ENCODE data around the gene RASGRF2. TPM values are rescaled to one million over a fixed set of nuclear protein-coding genes. Genes with fewer than 3 reads are reported as not detected.

RASGRF2 gene
- total RNA-seq, 2 experiments from 2014 or later = 14.1 to 15.5 TPM

DNA sequence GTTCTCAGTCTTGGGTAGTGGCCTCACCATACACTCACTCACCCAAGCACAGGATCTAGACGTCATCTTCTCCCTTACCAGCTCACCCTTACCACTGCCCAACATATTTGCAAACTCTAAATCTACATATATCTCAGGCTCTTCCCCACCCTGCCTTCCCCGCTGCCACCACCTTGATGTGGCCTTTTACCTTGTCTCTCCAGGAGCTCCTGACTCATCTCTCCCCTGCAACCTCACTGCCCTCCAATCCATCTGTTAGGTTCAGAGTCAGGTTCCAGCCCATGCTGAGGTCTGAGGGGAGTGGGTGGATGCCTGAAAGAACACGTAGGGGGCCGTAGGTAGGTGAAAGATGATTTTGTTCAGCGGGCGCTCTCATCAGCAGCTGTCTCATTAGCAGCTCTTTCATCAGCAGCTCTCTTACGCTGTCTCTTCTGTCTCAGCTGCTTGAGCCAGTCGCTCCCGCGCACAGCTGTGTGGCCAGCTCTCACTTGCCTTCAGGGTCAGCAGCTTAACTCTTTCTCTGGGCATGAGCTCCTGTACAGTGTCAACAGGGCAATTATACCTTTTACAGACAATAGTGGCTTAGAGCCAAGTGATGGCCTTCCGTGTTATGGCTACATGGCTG is 249.8 kb downstream of the RASGRF2 start:
- CTCF ChIA-PET = no interaction called here
- POLR2A ChIA-PET = no interaction called here

DNA sequence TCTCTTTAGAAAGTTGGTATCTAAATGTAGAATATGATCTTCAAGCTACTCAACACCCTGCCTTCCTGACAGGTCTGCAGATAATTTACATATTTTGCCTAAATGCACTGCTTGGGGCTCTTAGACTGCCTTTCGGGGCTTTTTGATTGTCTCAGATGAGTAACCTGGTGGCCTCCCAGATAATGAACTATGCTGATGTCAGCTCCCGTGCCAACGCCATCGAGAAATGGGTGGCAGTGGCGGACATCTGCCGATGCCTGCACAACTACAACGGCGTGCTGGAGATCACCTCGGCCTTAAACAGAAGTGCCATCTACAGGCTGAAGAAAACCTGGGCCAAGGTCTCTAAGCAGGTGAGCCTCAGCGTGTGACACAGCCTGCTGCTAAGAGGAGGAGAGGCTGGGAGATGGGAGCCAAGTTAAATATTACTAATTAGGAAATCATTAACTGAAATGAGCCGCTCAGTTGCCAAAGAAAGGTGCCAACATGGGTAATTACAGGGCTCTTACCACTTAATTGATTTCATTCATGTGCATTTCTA is 252.1 kb downstream of the RASGRF2 start:
- CTCF ChIA-PET = no interaction called here

DNA sequence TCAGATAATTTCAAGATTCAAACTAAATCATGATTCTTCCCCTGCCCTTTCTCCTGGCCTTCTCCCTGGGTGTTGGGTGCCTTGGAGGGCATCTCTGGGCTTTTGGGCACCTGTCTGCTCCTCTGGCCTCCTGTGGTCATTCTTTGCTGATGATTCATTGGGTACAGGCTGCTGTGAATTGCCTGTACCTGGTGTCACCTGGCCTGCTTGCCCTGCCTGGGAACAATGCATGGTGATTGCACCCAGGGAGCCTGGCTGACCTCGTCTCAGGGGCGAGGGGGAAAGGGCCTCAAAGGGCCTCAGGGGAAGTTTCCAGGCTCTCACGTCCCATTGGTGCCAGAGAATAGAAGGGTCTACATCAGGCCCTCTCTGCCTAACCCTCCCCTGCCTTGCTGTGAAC is 252.9 kb downstream of the RASGRF2 start:
- ChIA-PET POLR2A (no interaction called here), CTCF (no interaction called here)

More for the DNA sequence above, 252.1 kb downstream of the RASGRF2 start:
- POLR2A ChIA-PET = no interaction called here

DNA sequence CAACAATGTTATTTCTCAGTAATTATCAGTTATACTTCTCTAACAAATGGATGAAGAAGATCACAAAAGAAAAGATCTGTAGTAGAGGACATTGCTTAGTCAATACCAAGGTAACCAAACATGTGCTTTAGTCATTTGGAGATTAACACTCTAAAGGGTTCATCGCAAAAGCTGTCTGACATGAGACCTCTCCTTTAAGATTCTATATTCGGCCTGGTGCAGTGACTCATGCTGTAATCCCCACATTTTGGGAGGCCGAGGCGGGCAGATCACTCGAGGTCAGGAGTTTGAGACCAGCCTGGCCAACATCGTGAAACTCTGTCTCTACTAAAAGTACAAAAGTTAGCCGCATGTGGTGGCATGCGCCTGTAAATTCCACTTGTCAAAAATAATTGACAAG is 254.7 kb downstream of the RASGRF2 start:
- ChIA-PET POLR2A (no interaction called here), CTCF (no interaction called here)

DNA sequence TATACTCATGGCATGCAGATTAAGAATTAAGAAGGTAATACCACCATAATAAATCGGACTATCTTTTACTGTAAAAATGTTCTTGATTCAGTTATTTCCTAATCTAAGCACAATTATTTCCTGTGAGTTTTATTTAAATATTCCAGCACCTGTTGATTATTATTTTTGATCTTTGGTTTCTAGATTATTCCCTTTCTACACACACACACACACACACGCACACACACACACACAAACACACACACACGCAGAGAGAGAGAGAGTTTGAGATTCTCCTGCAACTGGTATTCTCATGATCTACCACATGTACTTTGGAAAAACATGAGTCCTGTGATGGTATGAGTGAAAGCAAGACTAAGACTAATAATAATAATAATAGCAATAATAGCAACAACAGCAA is 256.0 kb downstream of the RASGRF2 start:
- ChIA-PET CTCF (no interaction called here), POLR2A (interaction anchor here (0.5 to 0.6 kb wide), 2 partner anchors 86 to 107 kb away, joined by 4 to 5 read pairs; no protein-coding TSS in a partner anchor)

DNA sequence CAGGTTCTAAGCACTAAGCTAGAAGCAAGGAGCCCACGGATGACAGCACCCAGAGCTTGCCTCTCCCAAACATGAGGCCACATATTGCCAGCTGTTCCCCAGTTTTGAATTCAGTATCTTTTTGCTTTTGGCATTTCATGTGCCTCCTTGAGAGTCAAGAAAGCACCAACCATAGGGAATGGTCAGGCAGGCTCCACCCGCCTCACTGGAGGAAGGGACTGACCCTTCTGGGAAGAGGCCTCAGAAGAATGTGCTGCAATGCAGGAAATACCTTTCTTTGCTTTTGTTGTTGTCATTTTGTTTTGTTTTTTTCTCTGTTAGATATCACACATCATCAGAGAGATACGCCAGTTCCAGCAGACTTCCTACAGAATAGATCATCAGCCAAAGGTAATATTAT is 259.2 kb downstream of the RASGRF2 start:
- CTCF ChIA-PET = no interaction called here
- POLR2A ChIA-PET = no interaction called here

DNA sequence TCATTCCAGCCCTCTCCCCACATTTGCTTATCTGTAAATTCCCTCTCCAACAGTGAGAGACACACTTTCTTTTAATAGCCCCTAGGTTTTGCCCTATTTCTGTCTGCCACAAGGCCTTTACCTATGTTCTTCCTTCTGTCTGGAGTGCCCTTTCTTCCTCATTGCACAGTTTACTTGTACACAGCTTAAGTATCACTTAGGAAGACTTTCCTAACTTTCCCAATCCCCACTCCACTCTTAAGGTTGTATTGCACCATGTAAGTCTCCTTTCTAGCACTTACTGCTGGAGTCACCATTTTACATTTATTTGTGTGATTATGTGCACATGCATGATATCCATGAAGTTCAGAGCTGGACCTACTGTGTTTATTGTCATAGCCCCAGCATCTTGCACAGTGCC is 262.1 kb downstream of the RASGRF2 start:
- ChIA-PET POLR2A (no interaction called here), CTCF (interaction anchor here (1.0 kb wide), 1 partner anchor 77 kb away, joined by 3 read pairs; no protein-coding TSS in a partner anchor)

DNA sequence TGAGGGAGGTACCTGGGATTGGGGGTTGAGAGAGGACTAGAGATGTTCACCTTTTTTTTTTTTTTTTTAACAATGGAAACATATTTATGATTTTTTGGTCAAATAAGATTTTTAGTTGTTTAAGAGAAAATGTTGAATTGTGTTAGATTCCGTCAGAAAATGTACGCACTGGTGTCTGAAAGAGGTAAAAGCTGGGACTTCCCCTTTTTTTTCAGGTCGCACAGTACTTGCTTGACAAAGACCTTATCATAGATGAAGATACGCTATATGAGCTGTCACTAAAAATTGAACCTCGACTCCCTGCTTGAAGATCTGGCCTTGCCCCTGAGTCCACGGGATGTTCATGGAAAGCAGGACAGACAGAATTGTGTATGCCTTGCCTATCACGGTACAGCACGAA is 265.3 kb downstream of the RASGRF2 start:
- CTCF ChIA-PET = interaction anchor here (0.7 kb wide), 1 partner anchor 70 kb away, joined by 3 read pairs; no protein-coding TSS in a partner anchor
- POLR2A ChIA-PET = interaction anchor here (0.7 kb wide), 1 partner anchor 10 kb away, joined by 4 read pairs; no protein-coding TSS in a partner anchor

DNA sequence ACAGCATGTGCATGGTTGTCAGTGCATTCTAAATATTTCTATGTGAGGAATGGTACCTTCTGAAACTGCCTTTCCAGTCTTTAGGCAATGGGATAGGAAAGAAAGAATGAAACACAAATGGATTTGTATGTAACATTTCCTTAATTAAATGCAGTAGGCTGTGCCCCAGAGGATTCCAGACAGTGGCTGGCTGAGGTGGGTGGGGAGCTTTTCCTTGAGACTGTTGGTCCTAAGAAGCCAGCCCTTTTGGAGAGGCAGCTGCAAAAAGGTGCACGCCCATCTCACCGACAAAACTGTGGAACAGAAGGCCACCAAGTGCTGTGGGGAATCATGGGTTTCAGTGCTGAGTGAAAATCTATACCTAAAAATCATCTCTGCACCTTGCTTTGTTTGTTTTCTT is 266.1 kb downstream of the RASGRF2 start:
- CTCF ChIA-PET = no interaction called here

DNA sequence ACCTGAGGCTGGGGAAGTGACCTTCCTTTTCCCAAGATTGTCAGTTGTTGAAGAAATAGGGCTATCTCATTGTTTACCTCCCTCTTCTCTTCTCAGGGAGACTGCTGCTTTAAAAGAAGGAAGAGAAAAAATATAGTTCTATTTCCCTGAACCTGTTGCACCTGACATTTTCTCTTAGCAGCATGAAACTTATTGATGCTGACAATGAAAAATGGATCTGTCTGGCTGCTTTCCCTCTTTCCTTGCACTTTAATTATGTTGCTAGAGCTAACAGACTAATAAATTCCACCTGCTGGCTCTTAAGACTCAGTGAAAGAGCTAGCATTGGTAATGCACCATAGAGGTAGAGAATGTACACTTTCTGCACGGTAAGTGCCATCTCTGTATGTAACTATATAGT is 266.8 kb downstream of the RASGRF2 start:
- CTCF ChIA-PET = no interaction called here
- POLR2A ChIA-PET = no interaction called here

More for the DNA sequence above, 266.1 kb downstream of the RASGRF2 start:
- POLR2A ChIA-PET = no interaction called here

DNA sequence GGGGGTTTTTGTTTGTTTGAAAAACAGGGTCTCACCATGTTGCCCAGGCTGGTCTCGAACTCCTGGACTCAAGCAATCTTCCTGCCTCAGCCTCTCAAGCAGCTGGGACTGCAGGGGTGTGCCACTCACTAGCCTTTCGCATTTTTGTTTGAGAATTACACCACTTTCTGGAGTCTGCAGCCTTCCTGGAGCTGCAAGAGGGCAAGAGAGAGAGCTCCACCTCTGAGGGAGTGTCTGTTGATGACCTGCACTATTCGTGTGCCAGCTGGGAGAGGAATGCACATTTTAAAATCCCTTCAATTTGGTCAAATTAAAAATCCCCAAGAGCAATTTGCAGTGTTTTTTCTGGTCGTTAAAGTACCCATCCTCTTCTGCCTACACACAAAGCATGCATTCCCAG is 267.9 kb downstream of the RASGRF2 start:
- POLR2A ChIA-PET = no interaction called here
- CTCF ChIA-PET = no interaction called here

DNA sequence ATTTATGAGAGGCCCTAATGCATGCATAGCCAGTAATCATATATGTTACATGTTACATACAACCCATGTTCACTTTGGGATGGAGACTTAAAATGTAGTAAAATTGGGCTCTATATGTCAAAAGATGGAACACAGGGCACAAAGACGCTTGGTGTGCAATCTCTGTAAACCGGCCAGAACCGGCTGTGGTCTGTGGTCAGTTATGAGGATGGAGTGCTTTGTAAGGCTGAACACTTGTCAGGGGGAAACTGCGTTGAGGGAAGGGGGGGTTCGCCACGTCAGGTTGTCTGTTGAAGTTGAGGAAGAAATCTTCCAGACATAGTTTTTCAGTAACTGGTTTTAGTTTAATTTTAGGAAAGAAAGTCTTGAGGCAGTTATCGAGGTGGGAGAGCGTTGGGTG is 270.3 kb downstream of the RASGRF2 start:
- ChIA-PET POLR2A (no interaction called here), CTCF (no interaction called here)

DNA sequence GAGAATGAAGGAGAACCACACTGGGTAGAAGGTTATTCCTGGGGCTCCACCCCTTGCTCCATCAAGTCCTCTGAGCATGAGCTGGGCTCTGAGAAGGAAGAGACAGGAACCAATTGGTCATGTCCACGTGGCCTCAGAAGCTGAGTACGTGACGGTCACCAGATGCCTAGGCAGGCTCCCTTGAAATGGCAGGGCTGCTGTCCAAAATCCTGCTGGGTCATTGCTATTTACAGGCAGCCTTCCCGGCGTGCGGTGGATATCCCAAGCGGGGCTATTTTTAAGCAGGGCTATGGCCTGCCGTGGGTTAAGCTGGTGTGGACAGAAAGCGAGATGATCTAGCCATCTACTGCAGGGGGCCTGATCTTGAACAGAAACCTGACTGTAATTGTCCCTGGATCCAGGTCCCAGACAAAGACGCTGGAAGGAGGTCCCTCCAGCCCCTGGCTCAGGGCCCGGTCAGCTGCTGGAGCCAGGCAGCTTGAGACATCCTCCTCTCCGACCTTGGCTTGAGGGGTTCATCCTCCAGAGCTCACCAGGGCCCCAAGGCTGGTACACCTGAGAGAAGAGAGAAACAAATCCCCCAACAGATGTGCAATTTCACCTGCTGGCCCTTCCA is 272.4 kb downstream of the RASGRF2 start:
- CTCF ChIA-PET = no interaction called here
- POLR2A ChIA-PET = no interaction called here

DNA sequence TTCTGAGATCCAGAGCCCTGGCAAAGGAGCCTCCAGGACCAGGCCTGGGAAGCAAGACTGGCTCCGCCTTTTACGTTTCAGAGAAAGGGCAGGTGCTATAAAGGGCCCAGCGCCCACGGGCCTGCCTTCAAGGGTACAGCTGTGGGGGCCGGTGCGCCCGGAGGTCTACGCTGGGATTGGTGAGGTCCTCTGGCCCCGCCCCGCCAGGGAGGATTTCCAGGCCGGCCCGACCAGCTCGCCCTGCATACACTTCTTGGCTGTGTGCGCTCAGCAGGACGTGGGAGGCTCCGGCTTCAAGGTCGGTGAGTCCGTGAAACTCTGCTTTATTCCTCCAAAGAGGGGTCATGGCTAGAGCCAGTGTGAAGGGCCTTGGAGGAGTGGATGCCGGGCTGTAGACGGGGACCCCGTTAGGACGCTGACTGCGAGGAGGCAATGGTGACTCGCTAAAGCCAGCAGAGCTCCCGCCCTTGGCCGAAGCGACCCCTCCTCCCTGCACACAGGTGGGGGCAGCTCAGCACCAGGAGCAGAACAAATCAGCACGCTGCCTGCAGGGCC is 273.0 kb downstream of the RASGRF2 start, which contains the start of gene CKMT2:
Gene CKMT2, plus strand, starts transcription at position 243 of the 555 bp plus-strand sequence. CDS start 17,811 bp downstream, outside the sequence.
- ChIA-PET CTCF (interaction anchor here (0.6 kb wide), 1 partner anchor 51 kb away, joined by 6 read pairs; no protein-coding TSS in a partner anchor), POLR2A (no interaction called here)

DNA sequence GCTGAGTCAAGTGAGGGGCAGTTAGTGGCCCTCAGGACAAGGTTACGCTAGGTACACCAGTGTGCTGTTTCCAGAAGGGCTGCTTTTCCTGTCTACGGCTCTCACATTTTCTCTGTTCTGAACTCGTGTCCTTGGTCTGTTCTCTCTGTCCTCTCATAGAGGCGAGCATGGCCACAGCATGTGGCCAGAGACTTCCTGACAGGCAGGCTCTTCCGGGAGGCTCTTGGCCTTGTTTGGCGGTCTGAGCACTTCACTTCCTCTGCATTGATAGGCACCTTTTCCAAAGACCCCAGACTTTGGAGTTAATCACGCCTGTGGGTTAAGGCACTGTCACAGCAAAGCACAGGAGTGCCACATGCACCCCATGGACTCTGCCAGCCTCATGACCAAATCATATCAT is 274.1 kb downstream of the RASGRF2 start:
- ChIA-PET CTCF (no interaction called here), POLR2A (interaction anchor here (0.6 kb wide), 1 partner anchor 67 kb away, joined by 7 read pairs; no protein-coding TSS in a partner anchor)

DNA sequence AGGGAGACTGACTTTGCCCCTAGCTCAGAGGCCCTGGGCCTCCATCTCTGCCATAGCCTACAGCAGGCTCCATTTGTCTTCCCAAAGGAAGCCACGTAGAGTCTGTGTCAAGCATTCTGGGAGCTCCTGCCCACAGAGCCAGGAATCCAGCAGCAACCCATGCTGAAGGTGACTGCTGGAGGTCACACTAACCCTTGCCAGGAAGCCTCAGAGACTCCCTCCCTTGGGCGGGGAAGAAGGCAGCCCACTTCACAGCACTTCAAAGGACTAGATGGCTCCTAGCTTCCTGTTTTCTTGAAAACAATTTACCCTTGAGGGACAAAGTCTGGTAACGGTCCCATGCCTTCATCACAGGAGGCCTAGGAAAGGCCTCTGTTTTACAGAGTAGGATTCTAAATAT is 274.6 kb downstream of the RASGRF2 start:
- ChIA-PET CTCF (interaction anchor here (1.1 kb wide), 1 partner anchor 39 kb away, joined by 3 read pairs; no protein-coding TSS in a partner anchor), POLR2A (no interaction called here)

DNA sequence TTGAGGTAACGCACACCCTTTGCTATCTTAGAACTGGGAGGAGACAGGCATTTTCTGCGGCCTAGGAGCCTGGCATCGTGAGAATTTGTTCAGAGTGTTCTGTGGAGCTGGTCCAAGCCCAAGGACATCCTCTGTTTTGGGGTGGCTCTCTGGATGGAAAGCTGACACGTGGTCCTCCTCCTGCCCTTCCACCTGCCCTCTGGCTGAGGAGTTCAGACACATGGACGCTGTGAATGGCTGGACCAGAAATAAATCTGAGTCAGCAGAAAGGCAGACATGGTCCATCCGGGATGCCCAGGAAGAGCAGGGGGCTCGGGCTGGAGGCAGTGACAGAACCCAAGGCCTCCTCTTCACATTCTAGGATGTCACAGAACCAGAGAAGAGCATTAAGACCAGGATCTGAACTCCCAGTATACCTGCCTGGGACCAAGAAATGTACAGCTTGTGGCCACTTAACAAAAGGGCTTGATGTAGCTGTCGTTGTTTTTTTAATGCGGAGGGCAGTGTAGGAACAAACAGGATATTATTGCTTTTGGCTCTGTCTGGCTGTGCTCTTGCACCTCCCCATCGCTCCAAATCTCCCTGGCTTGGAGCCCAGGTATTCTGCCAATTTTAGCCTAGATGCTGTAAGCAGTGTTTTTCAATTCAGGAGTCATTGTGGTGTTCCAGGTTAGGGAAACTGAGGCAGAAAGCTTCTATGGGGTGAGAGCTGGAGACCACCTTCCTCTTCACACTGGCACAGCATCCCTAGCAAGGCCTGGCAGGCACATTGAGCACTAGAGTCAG is 275.3 kb downstream of the RASGRF2 start:
- ChIA-PET POLR2A (interaction anchor here (0.5 kb wide), 1 partner anchor 10 kb away, joined by 4 read pairs; no protein-coding TSS in a partner anchor), CTCF (interaction anchor here (1.1 kb wide), 1 partner anchor 40 kb away, joined by 3 read pairs; no protein-coding TSS in a partner anchor)

DNA sequence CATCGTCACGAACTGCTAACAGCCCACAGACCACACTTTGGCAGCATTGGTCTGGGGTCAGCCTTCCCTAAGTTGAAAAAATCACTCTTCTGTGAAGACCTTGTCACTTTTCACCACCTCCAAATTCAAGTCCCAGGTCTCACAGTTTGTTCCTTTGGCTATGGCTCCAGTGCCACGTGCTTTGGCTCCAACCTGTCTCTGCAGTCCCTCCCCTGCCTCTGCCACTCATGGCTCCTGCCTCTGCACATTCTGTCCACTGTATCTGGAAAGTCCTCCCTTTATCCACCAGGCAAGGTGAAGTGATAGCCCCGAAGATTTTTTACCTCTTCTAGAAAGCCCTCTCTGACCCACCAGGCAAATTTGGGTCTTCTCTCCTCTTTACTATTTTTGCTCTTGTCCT is 278.3 kb downstream of the RASGRF2 start:
- POLR2A ChIA-PET = no interaction called here
- CTCF ChIA-PET = no interaction called here

DNA sequence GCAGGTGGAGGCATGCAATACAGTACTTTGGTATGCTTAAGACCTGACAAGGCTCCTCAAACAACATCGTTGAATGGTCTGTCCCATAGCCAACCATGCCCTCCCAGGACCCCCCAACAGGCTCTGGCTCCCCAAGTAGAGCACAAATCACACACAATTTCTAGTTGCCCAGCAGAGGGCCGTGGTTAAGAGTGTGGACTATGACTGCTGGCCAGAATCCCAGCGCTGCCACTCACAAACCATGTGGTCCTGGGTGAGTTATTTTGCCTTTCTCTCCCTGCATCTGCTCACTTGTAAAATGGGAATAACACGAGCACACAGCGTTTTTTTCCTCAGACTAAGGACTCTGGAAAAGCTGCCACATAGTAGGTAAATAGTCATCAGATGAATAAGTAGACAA is 279.4 kb downstream of the RASGRF2 start:
- ChIA-PET POLR2A (no interaction called here), CTCF (no interaction called here)

DNA sequence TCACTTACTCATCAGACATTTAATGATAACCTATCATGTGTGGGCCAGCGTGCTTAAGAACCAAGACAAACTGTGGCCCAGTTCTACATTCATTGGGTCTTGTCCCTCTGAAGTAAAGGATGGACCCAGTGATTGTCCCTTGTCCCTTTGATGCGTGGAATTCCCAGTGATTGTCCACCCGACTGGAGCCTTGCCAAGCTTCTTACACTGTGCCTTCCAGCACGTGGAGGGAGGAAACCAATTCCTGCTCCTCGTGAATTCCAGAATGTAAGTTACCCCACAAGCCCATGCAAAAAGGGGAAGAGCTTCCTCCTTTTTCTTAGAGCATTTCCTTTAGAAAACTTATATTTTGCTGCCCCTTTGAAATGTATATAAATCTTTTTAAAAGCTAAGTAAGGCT is 280.8 kb downstream of the RASGRF2 start:
- ChIA-PET CTCF (no interaction called here), POLR2A (no interaction called here)
